ENCODE data around the gene SSTR4.

The SSTR4 gene

GRCh38 chr20:23050076-23050838, 15.1 kb downstream of the SSTR4 start:
- TF ChIP-seq, protein P1, sequence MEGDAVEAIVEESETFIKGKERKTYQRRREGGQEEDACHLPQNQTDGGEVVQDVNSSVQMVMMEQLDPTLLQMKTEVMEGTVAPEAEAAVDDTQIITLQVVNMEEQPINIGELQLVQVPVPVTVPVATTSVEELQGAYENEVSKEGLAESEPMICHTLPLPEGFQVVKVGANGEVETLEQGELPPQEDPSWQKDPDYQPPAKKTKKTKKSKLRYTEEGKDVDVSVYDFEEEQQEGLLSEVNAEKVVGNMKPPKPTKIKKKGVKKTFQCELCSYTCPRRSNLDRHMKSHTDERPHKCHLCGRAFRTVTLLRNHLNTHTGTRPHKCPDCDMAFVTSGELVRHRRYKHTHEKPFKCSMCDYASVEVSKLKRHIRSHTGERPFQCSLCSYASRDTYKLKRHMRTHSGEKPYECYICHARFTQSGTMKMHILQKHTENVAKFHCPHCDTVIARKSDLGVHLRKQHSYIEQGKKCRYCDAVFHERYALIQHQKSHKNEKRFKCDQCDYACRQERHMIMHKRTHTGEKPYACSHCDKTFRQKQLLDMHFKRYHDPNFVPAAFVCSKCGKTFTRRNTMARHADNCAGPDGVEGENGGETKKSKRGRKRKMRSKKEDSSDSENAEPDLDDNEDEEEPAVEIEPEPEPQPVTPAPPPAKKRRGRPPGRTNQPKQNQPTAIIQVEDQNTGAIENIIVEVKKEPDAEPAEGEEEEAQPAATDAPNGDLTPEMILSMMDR (IDR thresholded peaks at IDR 0.05; ENCODE audit: extremely low read depth, missing control alignments) = no peak
- DNase-seq (ENCODE audit: low spot score) = no peak

GRCh38 chr20:23050847-23051627, 15.9 kb downstream of the SSTR4 start:
- TF ChIP-seq, protein P1 (IDR thresholded peaks at IDR 0.05; ENCODE audit: extremely low read depth, missing control alignments) = peak; percentile 54
- DNase-seq (ENCODE audit: low spot score) = no peak

DNA sequence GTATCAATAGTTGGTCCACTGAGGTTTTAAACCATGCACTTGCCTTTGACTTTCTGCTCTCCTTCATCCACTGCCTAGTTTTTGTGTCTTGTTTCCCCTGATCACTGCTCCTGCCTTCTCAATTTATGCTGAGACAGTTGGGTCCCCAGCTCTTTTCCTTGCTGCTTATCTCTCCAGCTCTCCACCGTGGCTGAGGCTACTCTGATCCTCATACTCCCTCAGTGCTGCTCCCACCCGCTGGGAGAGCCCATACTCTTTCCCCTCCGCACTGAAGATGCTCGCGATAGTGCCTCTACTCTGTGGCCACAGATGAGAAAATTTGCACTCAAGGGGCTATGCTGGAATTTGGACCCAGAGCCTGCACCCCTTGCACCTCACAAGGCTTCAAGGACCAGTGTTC, 17.8 kb downstream of the SSTR4 start:
- DNase-seq (ENCODE audit: low spot score) = no peak
- TF ChIP-seq, protein P1 (IDR thresholded peaks at IDR 0.05; ENCODE audit: extremely low read depth, missing control alignments) = no peak

DNA sequence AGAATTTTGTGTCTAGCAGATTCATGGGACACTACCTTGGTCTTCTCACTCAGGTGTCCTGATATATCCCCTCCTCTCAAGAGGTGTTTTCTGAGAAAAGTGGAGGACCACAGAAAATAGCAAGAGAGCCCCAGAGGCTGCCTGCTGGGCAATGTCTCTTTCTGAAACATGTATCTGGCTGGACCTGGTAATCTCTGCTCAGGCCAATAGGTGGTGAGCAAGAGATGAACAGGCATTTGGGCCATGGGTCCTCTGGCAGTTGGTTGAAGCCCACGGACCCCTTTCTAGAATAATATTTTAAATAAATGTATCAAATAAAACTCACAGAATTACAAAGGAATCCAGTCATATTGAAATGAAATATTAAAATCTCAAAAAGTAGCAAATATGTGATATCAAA, 23.1 kb downstream of the SSTR4 start:
- DNase-seq (ENCODE audit: low spot score) = no peak

GRCh38 chr20:23059001-23059400, 23.9 kb downstream of the SSTR4 start:
- TF ChIP-seq, protein P1 (IDR thresholded peaks at IDR 0.05; ENCODE audit: extremely low read depth, missing control alignments) = no peak

More for the DNA sequence above, 23.1 kb downstream of the SSTR4 start:
- TF ChIP-seq, protein P1 (IDR thresholded peaks at IDR 0.05; ENCODE audit: extremely low read depth, missing control alignments) = no peak

GRCh38 chr20:23059846-23060245, 24.7 kb downstream of the SSTR4 start:
- TF ChIP-seq, protein P1 (IDR thresholded peaks at IDR 0.05; ENCODE audit: extremely low read depth, missing control alignments) = no peak
- no peak for DNase-seq (ENCODE audit: low spot score)

More at GRCh38 chr20:23059001-23059400, 23.9 kb downstream of the SSTR4 start:
- DNase-seq (ENCODE audit: low spot score) = no peak

DNA sequence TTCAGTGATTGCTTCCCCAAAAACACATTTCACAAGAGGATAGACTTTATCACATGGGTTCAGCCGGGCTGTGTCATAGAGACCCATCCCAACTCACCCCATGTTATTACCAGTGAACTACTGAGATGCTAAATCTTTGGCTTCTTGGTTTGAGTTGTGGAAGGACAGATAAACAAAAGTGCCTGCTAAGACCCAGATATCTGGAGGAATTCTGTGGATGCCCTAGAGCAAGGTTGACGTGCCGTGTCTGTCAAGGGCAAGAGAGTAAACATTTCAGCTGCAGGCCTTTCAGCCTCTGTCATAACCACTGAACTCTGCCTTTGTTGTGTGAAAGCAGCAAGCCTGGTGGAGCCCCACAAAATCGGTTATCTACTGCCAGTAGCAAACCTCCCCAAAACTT, 25.5 kb downstream of the SSTR4 start:
- TF ChIP-seq, protein P1 (IDR thresholded peaks at IDR 0.05; ENCODE audit: extremely low read depth, missing control alignments) = no peak
- no peak for DNase-seq (ENCODE audit: low spot score)
